ENCODE data around the gene CDH11.

- TF ChIP-seq POLR2AphosphoS5 (IDR thresholded peaks at IDR 0.05; ENCODE audit: low read depth) (no peak), CTCF (IDR thresholded peaks at IDR 0.05; ENCODE audit: insufficient read depth, low read length) (no peak), REST (IDR thresholded peaks at IDR 0.05; ENCODE audit: insufficient replicate concordance, low read depth) (no peak), GABPA (IDR thresholded peaks at IDR 0.05; ENCODE audit: low read depth) (no peak), SPI1 (IDR thresholded peaks at IDR 0.05; ENCODE audit: borderline replicate concordance, low read depth) (no peak)
These were observed at the start of gene CDH11 for GRCh38 chr16:65121870-65122723.
